Gastroesophageal sphincter (tissue), 4 donors: ENCODE results near the gene GRK3. TPM values are rescaled to one million over a fixed set of nuclear protein-coding genes. Genes with fewer than 3 reads are reported as not detected.

Experiments
- ATAC-seq: fragments of 150-250 bp; one replicate; pipeline ENCODE4 v1.9.1; 2016; ENCODE audit warnings: mild to moderate bottlenecking, moderate library complexity
- H3K27ac ChIP-seq, 4 donors: fragments of 200-600 bp; sonication (generic) in 3 of 4; 1 replicate in 3 of 4; 2 replicates in 1 of 4; pipeline ENCODE4 v1.5.1; 2016 to 2019
- H3K27me3 ChIP-seq: fragments of 200-600 bp; sonication (generic); one replicate; pipeline ENCODE4 v1.5.1; 2019
- H3K36me3 ChIP-seq, 2 donors: fragments of 200-600 bp; sonication (generic); one replicate each; pipeline ENCODE4 v1.5.1; 2019; ENCODE audit warnings: control low read depth in 1 of 2
- H3K4me1 ChIP-seq, 3 donors: fragments of 200-600 bp; sonication (generic); 1 replicate in 2 of 3; 2 replicates in 1 of 3; pipeline ENCODE4 v1.5.1; 2016 to 2019; ENCODE audit warnings: control low read depth in 2 of 3
- H3K4me3 ChIP-seq, 2 donors: fragments of 200-600 bp; sonication (generic); one replicate each; pipeline ENCODE4 v1.5.1; 2019; ENCODE audit warnings: mild to moderate bottlenecking in 1 of 2, moderate library complexity in 1 of 2
- H3K9me3 ChIP-seq, 3 donors: fragments of 200-600 bp; sonication (generic); one replicate each; pipeline ENCODE4 v1.5.1; 2017 to 2019; ENCODE audit warnings: control low read depth in 2 of 3
- EP300 ChIP-seq: sonication (generic); formaldehyde crosslinking; IDR thresholded peaks from one replicate; pipeline ENCODE4 v1.6.1; 2017; ENCODE audit warnings: antibody characterized with exemption, mild to moderate bottlenecking
- POLR2A ChIP-seq, 2 donors: fragments of 450-650 bp; IDR thresholded peaks; one replicate each; pipeline ENCODE4 v1.6.1; 2017; ENCODE audit warnings: antibody characterized with exemption in 2 of 2, mild to moderate bottlenecking in 2 of 2, moderate library complexity in 1 of 2
- POLR2AphosphoS5 ChIP-seq: sonication (generic); formaldehyde crosslinking; IDR thresholded peaks from one replicate; pipeline ENCODE4 v1.6.1; 2017; ENCODE audit warnings: antibody characterized with exemption
- WGBS, 2 donors: methylation state at CpG; one replicate each; pipeline ENCODE4 v1.1.5; 2018; ENCODE audit warnings: low coverage in 1 of 2; 5-methylcytosine and 5-hydroxymethylcytosine counted together
- total RNA-seq, 4 donors: library from RNA; depleted of rRNA; stranded (reverse); fragments of >200 nt; gene quantifications; one replicate each; pipeline ENCODE4 v1.1.0, GENCODE V29; 2016
- TF ChIP-seq, protein P1 (sequence below), 4 experiments: fragments of 200-600 bp in 2 of 4; fragments of 450-650 bp in 2 of 4; sonication (generic) in 1 of 4; IDR thresholded peaks; one replicate each; pipeline ENCODE4 v1.5.1; 2017 to 2019; ENCODE audit warnings: antibody characterized with exemption in 4 of 4, mild to moderate bottlenecking in 2 of 4, moderate library complexity in 2 of 4

Gene GRK3
- total RNA-seq, 4 donors from 2014 or later, result 3.9 to 7.8 (median 4.5) TPM

DNA sequence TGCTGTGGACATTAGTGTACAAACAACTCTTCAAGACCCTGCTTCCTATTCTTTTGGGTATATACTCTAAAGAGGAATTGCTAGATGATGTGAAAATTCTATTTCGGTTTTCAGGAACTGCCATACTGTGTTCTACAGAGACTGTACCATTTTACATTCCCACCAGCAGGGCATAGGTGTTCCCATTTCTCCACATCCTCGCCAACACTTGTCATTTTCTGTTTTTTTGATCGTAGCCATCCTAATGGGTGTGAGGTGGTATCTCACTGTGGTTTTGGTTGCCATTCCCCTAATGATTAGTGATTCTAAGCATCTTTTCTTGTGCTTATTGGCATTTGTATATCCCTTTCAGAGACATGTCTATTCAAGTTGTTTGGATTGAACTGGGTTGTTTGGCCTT, 29.8 kb upstream of the GRK3 start:
- H3K27me3 ChIP-seq, result no peaks in the 10 kb centered on the region
- H3K4me1 ChIP-seq, result no peaks in the 10 kb centered on the region
- H3K9me3 ChIP-seq, result no peaks in the 10 kb centered on the region
- 94 to 100% methylated on average over 3 of the region's 3 CpGs for whole genome bisulfite sequencing, 2 donors
- no peak overlapping the region for H3K27ac ChIP-seq
- TF ChIP-seq, protein P1, sequence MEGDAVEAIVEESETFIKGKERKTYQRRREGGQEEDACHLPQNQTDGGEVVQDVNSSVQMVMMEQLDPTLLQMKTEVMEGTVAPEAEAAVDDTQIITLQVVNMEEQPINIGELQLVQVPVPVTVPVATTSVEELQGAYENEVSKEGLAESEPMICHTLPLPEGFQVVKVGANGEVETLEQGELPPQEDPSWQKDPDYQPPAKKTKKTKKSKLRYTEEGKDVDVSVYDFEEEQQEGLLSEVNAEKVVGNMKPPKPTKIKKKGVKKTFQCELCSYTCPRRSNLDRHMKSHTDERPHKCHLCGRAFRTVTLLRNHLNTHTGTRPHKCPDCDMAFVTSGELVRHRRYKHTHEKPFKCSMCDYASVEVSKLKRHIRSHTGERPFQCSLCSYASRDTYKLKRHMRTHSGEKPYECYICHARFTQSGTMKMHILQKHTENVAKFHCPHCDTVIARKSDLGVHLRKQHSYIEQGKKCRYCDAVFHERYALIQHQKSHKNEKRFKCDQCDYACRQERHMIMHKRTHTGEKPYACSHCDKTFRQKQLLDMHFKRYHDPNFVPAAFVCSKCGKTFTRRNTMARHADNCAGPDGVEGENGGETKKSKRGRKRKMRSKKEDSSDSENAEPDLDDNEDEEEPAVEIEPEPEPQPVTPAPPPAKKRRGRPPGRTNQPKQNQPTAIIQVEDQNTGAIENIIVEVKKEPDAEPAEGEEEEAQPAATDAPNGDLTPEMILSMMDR (IDR thresholded peaks at IDR 0.05), result no peak
- no peak for TF ChIP-seq POLR2A (IDR thresholded peaks at IDR 0.05)
- no peak for TF ChIP-seq POLR2AphosphoS5
- TF ChIP-seq EP300, result no peak
- H3K36me3 ChIP-seq, result no peaks in the 10 kb centered on the region
- no peak for ATAC-seq
- H3K4me3 ChIP-seq, result no peak overlapping the region

DNA sequence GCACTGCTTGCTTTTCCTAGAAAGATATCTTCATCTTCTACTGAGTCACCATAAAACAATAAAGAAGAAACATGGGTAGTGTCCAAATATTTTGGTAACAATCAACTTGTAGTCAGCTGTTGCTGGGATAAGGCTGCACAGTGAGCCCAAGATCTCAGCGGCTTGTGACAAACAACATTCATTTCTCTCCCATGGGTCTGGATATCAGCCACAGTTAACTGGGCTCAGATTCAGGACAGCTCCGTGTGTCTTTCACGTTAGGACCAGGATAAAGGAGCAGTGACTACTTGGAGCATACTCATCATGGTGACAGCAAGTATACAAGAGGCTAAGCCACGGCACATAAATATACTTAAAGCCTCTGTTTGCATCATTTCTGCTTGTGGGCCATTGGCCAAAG, 27.9 kb upstream of the GRK3 start:
- no peak for TF ChIP-seq EP300
- no peak for TF ChIP-seq POLR2A (IDR thresholded peaks at IDR 0.05)
- TF ChIP-seq, protein P1 (IDR thresholded peaks at IDR 0.05), result no peak
- no peak for TF ChIP-seq POLR2AphosphoS5
- no peak for ATAC-seq
- H3K27me3 ChIP-seq, result no peaks in the 10 kb centered on the region
- no peak overlapping the region for H3K27ac ChIP-seq
- H3K4me1 ChIP-seq, result no peaks in the 10 kb centered on the region
- 18 to 38% methylated on average over 4 of the region's 4 CpGs for WGBS, 2 donors
- no peak overlapping the region for H3K4me3 ChIP-seq
- H3K9me3 ChIP-seq, result no peaks in the 10 kb centered on the region
- no peaks in the 10 kb centered on the region for H3K36me3 ChIP-seq

DNA sequence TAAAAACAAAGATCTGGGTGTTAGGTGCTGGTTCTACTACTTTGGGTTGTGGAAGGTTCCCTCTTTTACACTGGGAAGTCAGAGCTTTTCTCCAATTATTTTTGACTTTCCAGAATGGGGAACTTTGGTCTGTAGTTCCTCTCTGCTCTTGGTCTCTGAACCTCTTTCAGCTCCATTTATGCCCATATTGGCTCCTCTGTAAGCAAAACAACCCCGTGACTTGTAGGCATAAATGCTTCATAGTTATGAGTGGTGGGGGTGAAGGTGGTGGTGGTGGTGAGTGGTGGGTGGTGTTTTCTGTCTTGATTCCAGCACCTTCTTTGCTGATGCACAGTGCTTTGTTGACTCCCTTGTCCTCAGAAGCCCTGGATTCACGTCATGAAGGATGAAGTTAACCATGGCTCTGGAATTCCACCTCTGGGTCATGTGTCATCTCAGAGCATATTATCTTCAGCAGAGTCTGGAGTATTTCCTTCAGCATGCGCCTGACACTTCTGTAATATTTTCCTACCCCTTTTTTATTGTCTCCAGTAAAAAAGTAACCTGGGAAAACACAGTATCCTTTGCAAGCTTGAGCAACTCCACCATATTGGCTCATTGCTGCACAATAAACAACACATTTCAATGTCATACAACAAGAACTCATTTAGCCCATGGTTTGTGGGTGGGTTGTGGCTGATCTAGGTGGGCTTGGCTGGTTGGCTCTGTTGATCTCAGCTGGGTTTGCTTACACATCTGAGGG, 24.1 kb upstream of the GRK3 start:
- TF ChIP-seq POLR2A (IDR thresholded peaks at IDR 0.05) (no peak), POLR2AphosphoS5 (no peak), EP300 (no peak)
- TF ChIP-seq, protein P1 (IDR thresholded peaks at IDR 0.05), result no peak
- WGBS, 2 donors, result 75 to 76% methylated on average over 2 to 3 of the region's 3 CpGs
- H3K4me3 ChIP-seq, result no peak overlapping the region
- H3K27ac ChIP-seq, result no peak overlapping the region
- H3K9me3 ChIP-seq, result no peaks in the 10 kb centered on the region
- no peaks in the 10 kb centered on the region for H3K36me3 ChIP-seq
- no peaks in the 10 kb centered on the region for H3K27me3 ChIP-seq
- ATAC-seq, result no peak
- no peaks in the 10 kb centered on the region for H3K4me1 ChIP-seq

DNA sequence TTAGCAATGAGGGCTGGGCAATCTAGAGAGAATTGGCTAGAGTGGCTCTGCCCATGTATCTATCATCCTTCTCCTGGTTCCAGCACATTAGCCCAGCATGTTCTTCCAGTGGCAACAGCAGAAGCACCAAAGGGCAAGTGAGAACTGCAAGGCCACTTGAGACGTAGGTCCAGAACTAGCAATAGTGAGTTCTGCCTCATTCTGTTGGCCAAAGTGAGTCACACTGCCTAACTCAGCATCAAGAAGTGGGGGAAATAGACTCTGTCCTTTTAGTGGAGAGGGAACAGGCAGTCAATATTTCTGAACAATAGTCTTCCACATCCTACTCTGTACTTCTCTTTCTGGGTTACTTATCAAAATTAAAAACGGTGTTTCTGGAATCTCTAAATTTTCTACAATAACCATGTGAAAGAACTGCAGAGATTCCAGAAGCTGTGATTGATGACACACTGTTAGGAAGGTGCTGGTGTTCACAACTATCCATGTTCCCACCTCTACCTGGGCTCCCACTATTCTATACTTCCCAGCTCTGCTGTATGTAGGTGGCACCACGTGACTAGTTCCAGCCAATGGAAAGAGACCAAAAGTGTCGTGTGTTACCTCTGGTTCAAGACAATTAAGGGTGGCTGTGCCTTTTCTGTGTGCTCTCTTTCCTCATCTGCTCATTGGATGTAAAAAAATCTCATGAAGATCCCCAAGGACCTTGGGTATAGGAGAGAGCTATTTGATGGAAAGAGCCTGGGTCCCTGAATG, 23.4 kb upstream of the GRK3 start:
- Histone ChIP-seq H3K27me3 (no peaks in the 10 kb centered on the region), H3K4me3 (no peak overlapping the region), H3K36me3 (no peaks in the 10 kb centered on the region), H3K9me3 (no peaks in the 10 kb centered on the region), H3K4me1 (no peaks in the 10 kb centered on the region), H3K27ac (no peak overlapping the region)
- no peak for ATAC-seq
- TF ChIP-seq POLR2AphosphoS5 (no peak), EP300 (no peak), POLR2A (IDR thresholded peaks at IDR 0.05) (no peak)
- 85 to 95% methylated on average over 3 of the region's 4 CpGs for WGBS, 2 donors

DNA sequence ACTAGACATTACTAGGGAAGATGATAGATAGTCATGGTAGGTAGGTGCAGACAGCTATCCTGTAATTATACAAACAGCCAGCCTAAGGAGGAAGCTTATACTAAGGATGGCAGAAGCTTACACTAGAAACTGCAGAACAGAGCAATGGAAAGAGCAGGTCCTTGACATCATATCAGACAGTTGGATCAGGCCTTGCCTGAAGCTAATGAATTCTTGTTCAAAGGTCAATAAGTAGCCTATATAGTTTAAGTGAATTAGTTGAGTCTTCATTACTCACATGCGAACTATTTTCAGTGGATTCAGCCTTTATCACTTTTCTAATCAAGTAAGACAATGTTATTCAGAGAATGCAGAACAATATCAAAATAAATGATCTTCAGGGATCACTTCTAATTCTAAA, 22.3 kb upstream of the GRK3 start:
- Histone ChIP-seq H3K27ac (no peak overlapping the region), H3K4me1 (no peaks in the 10 kb centered on the region), H3K9me3 (no peaks in the 10 kb centered on the region), H3K36me3 (no peaks in the 10 kb centered on the region), H3K27me3 (no peaks in the 10 kb centered on the region), H3K4me3 (no peak overlapping the region)
- TF ChIP-seq, protein P1 (IDR thresholded peaks at IDR 0.05), result no peak
- TF ChIP-seq POLR2A (IDR thresholded peaks at IDR 0.05), result no peak
- no peak for TF ChIP-seq EP300
- TF ChIP-seq POLR2AphosphoS5, result no peak
- ATAC-seq, result no peak
- 93 to 100% methylated on average over 1 of the region's 1 CpG for WGBS, 2 donors
